Measurements from ENCODE around the gene DHPS. TPM values are rescaled to one million over a fixed set of nuclear protein-coding genes. Genes with fewer than 3 reads are reported as not detected.
"Not testable (repeated sequence)": the region's sequence is repeated elsewhere in the genome, so short reads cannot be mapped to it uniquely, and the experiment has no call there.

DHPS gene
- total RNA-seq, 1 donor from 2014 or later, result 78.3 TPM

DNA sequence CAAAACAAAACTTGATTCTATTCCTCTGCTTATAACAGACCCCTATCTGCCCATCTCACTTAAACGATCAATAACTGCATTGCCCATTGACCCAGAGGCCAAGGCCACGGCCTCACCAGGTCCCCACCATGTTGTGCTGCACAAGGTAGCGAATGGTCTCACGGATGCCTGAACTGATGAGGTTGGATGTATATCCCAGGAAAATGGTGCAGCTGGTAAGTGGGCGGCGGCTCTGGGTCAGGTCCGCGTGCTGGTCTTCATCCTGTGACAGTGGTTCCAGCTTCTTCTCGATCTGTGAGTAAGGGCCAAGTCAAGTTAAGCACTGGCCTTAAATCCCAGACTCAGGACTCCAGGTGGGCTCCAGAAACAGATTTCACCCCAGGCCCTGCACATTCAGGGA lies 1.6 kb downstream of the DHPS start:
- Mint-ChIP-seq H3K27ac (no peak overlapping the region), H3K36me3 (peaks cover 19% of the 10 kb centered on the region), H3K4me1 (peaks cover 5% of the 10 kb centered on the region), H3K4me3 (peak overlapping the region; percentile 73), H3K27me3 (ENCODE audit: insufficient read depth, low read depth) (peaks cover 4% of the 10 kb centered on the region), H3K9me3 (no peaks in the 10 kb centered on the region)
- TF ChIP-seq EZH2phosphoT487 (IDR thresholded peaks at IDR 0.05) (no peak), EZH2 (IDR thresholded peaks at IDR 0.05) (no peak)
- TF ChIP-seq, protein P1, sequence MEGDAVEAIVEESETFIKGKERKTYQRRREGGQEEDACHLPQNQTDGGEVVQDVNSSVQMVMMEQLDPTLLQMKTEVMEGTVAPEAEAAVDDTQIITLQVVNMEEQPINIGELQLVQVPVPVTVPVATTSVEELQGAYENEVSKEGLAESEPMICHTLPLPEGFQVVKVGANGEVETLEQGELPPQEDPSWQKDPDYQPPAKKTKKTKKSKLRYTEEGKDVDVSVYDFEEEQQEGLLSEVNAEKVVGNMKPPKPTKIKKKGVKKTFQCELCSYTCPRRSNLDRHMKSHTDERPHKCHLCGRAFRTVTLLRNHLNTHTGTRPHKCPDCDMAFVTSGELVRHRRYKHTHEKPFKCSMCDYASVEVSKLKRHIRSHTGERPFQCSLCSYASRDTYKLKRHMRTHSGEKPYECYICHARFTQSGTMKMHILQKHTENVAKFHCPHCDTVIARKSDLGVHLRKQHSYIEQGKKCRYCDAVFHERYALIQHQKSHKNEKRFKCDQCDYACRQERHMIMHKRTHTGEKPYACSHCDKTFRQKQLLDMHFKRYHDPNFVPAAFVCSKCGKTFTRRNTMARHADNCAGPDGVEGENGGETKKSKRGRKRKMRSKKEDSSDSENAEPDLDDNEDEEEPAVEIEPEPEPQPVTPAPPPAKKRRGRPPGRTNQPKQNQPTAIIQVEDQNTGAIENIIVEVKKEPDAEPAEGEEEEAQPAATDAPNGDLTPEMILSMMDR (IDR thresholded peaks at IDR 0.05), result no peak
- no peak for DNase-seq (ENCODE audit: low spot score)
- no peak overlapping the region for H3K4me2 ChIP-seq
- H3K9ac ChIP-seq, result no peak overlapping the region
- H3K9me3 ChIP-seq (ENCODE audit: low read depth), result no peaks in the 10 kb centered on the region
- no peaks in the 10 kb centered on the region for H3K27me3 ChIP-seq
- no peak overlapping the region for H3K27ac ChIP-seq
- no peaks in the 10 kb centered on the region for H3K36me3 ChIP-seq
- H4K20me1 ChIP-seq (ENCODE audit: low read depth), result peaks cover 4% of the 10 kb centered on the region
- no peak overlapping the region for H3K4me3 ChIP-seq
- peaks cover 9% of the 10 kb centered on the region for H3K79me2 ChIP-seq (ENCODE audit: low read depth)
- peaks cover 48% of the 10 kb centered on the region for H3F3A ChIP-seq (ENCODE audit: low read depth)
- no peak overlapping the region for H2AFZ ChIP-seq (replicated peaks)
- no peaks in the 10 kb centered on the region for H3K4me1 ChIP-seq

DNA sequence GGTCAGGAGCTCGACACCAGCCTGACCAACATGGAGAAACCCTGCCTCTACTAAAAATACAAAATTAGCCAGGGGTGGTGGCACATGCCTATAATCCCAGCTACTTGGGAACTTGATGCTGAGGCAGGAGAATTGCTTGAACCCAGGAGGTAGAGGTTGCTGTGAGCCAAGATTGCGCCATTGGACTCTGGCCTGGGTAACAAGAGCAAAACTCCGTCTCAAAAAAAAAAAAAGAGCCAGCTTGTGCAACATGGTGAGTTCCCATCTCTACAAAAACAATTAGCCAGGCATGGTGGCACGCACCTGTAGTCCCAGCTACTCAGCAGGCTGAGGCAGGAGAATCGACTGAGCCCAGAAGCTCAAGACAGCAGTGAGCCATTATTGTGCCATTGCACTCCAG lies 3.6 kb downstream of the DHPS start:
- not testable (repeated sequence) for H3K36me3 ChIP-seq; DNase-seq (ENCODE audit: low spot score); H3K4me1 Mint-ChIP-seq; H4K20me1 ChIP-seq (ENCODE audit: low read depth); H3K27ac Mint-ChIP-seq; H3K4me3 ChIP-seq; H2AFZ ChIP-seq (replicated peaks); H3K27me3 ChIP-seq; H3K9me3 ChIP-seq (ENCODE audit: low read depth); H3K4me3 Mint-ChIP-seq; H3K4me1 ChIP-seq; H3K27ac ChIP-seq; H3K4me2 ChIP-seq; H3K9ac ChIP-seq; H3K79me2 ChIP-seq (ENCODE audit: low read depth); H3K9me3 Mint-ChIP-seq
- H3K36me3 Mint-ChIP-seq, result peaks cover 26% of the 10 kb centered on the region
- peaks cover 12% of the 10 kb centered on the region for H3K27me3 Mint-ChIP-seq (ENCODE audit: insufficient read depth, low read depth)
- peaks cover 48% of the 10 kb centered on the region for H3F3A ChIP-seq (ENCODE audit: low read depth)

DNA sequence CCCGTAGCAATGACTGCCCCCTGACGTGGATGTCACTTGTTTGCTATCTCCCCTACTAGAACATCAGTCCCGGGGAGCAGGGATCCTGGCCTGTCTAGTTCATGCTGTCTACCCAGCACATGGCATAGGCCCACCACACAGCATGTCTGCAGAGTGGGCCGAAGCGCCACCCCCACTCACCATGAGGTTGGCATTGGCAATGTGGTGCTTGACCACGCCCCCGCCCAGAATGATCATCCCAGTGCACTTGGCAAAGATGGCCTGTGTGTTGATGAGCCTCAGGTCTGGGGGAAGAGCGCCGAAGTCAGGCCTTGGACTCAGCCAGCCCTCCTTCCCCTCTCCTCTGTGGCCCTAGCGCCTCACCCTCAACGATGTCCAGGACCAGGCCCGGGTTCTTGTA lies 4.8 kb downstream of the DHPS start:
- H3K4me2 ChIP-seq, result no peak overlapping the region
- H3K4me1 ChIP-seq, result no peaks in the 10 kb centered on the region
- H3K27ac ChIP-seq, result no peak overlapping the region
- H3K79me2 ChIP-seq (ENCODE audit: low read depth), result peaks cover 9% of the 10 kb centered on the region
- H2AFZ ChIP-seq (replicated peaks), result no peak overlapping the region
- H3F3A ChIP-seq (ENCODE audit: low read depth), result peaks cover 41% of the 10 kb centered on the region
- peaks cover 28% of the 10 kb centered on the region for H3K36me3 Mint-ChIP-seq
- H3K4me3 Mint-ChIP-seq, result peak overlapping the region; percentile 8
- no peaks in the 10 kb centered on the region for H3K9me3 ChIP-seq (ENCODE audit: low read depth)
- H4K20me1 ChIP-seq (ENCODE audit: low read depth), result peaks cover 6% of the 10 kb centered on the region
- no peak overlapping the region for H3K4me3 ChIP-seq
- H3K9ac ChIP-seq, result no peak overlapping the region
- H3K27me3 ChIP-seq, result no peaks in the 10 kb centered on the region
- H3K27me3 Mint-ChIP-seq (ENCODE audit: insufficient read depth, low read depth), result peaks cover 12% of the 10 kb centered on the region
- DNase-seq (ENCODE audit: low spot score), result no peak
- no peaks in the 10 kb centered on the region for H3K9me3 Mint-ChIP-seq
- H3K4me1 Mint-ChIP-seq, result peaks cover 7% of the 10 kb centered on the region
- TF ChIP-seq EZH2phosphoT487 (IDR thresholded peaks at IDR 0.05) (no peak), EZH2 (IDR thresholded peaks at IDR 0.05) (no peak)
- TF ChIP-seq, protein P1 (IDR thresholded peaks at IDR 0.05), result no peak
- H3K36me3 ChIP-seq, result no peaks in the 10 kb centered on the region
- H3K27ac Mint-ChIP-seq, result no peak overlapping the region

DNA sequence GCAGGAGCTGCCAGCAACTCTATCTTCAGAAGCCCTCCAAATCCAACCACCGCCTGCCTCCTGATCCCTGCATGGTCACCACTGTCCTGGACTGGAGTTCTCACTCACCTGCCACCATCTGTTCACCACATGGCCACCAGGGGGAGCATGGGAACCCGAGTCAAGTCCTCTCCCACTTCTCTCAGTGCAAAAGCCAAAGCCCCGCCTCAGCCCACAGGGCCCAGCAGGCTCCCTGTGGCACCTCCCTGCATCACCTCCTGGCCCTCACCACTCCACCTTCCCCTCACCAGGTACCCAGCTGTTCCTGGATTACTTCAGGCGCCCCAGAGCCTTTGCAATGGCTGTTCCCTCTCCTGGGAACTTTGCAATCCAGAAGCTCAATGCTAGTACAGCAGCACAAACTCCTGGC lies 5.3 kb downstream of the DHPS start:
- no peak overlapping the region for H2AFZ ChIP-seq (replicated peaks)
- Mint-ChIP-seq H3K9me3 (no peaks in the 10 kb centered on the region), H3K4me1 (peaks cover 9% of the 10 kb centered on the region), H3K27ac (no peak overlapping the region), H3K36me3 (peaks cover 30% of the 10 kb centered on the region), H3K27me3 (ENCODE audit: insufficient read depth, low read depth) (peaks cover 12% of the 10 kb centered on the region), H3K4me3 (peak overlapping the region; percentile 8)
- no peaks in the 10 kb centered on the region for H3K4me1 ChIP-seq
- peaks cover 43% of the 10 kb centered on the region for H3F3A ChIP-seq (ENCODE audit: low read depth)
- H3K4me3 ChIP-seq, result no peak overlapping the region
- H3K9me3 ChIP-seq (ENCODE audit: low read depth), result no peaks in the 10 kb centered on the region
- peaks cover 9% of the 10 kb centered on the region for H3K79me2 ChIP-seq (ENCODE audit: low read depth)
- peak; percentile 86 for DNase-seq (ENCODE audit: low spot score)
- no peak overlapping the region for H3K9ac ChIP-seq
- H4K20me1 ChIP-seq (ENCODE audit: low read depth), result peaks cover 6% of the 10 kb centered on the region
- no peaks in the 10 kb centered on the region for H3K36me3 ChIP-seq
- H3K27me3 ChIP-seq, result no peaks in the 10 kb centered on the region
- H3K27ac ChIP-seq, result no peak overlapping the region
- TF ChIP-seq EZH2phosphoT487 (IDR thresholded peaks at IDR 0.05), result no peak
- no peak for TF ChIP-seq EZH2 (IDR thresholded peaks at IDR 0.05)
- TF ChIP-seq, protein P1 (IDR thresholded peaks at IDR 0.05), result peak; percentile 85
- no peak overlapping the region for H3K4me2 ChIP-seq
